Epithelial cell of prostate (primary cell): ENCODE data around the gene REL.
"Not testable (repeated sequence)": the region's sequence is repeated elsewhere in the genome, so short reads cannot be mapped to it uniquely, and the experiment has no call there.

ENCODE experiments used
- DNase-seq: peaks from one replicate; pipeline ENCODE4 v3.0.0-alpha.2; 2011; ENCODE audit warnings: low read depth, low spot score
- H3K27ac ChIP-seq: fragments of 450-650 bp; 2 replicates; pipeline ENCODE4 v1.5.1; 2017; ENCODE audit warnings: mild to moderate bottlenecking

The REL gene

DNA sequence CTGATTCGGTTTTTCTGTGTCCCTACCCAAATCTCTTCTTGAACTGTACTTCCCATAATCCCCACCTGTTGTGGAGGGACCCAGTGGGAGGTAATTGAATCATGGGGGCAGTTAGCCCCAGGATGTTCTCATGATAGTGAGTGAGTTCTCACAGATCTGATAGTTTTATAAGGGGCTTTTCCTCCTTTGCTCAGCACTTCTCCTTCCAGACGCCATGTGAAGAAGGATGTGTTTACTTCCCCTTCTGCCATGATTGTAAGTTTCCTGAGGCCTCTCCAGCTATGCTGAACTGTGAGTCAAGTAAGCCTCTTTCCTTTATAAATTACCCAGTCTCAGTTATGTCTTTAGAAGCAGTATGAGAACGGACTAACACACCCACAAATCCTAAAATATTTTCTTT is 16.0 kb upstream of the REL start:
- not testable (repeated sequence) for H3K27ac ChIP-seq, DNase-seq

DNA sequence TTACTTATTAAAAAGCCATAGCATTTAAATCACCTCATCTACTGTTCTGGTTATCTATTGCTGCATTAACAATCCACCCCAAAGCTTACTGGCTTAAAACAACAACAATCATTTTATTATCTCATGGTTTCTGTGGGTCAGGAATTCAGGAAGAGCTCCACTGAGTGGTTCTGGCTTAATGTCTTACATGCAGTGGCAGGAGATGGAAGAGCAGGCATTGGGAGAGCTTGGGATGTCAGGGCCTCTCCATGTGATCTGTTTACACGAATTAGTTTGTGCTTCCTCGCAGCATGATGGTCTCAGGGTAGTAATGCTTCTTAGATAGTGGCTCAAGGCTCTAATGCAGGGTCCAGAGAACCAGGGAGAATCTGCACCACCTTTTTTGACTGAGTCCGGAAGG is 14.4 kb upstream of the REL start:
- H3K27ac ChIP-seq, result no peak overlapping the region
- DNase-seq, result no peak

- no peak for DNase-seq
- no peak overlapping the region for H3K27ac ChIP-seq
These were observed 13.5 kb upstream of the REL start for GRCh38 chr2:60867848-60868247.

GRCh38 chr2:60868589-60869273 is 12.6 kb upstream of the REL start:
- no peak overlapping the region for H3K27ac ChIP-seq

DNA sequence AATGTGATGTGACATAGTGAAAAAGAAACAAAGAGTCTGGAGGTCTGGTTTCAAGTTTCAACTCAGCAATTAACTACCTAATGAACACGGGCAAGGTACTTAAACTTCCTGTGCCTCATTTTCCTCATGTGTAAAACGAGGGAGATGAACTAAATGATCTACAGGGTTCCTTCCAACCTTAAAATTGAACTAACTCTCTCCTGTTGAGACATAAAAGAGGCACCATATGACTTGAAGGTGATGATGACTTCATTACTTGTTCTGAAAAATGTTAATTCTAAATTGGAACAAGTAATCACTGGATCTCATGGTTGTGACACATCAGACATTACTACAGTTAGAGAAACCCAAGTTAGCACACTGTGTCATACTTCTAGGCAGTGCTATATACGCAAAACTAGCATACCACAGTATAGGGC is 8.9 kb upstream of the REL start:
- H3K27ac ChIP-seq, result no peak overlapping the region
- no peak for DNase-seq

More at GRCh38 chr2:60868589-60869273, 12.6 kb upstream of the REL start:
- DNase-seq, result no peak

GRCh38 chr2:60873381-60873780 is 8.0 kb upstream of the REL start:
- DNase-seq, result no peak
- H3K27ac ChIP-seq, result no peak overlapping the region

GRCh38 chr2:60875520-60875919 is 5.9 kb upstream of the REL start:
- H3K27ac ChIP-seq, result no peak overlapping the region

DNA sequence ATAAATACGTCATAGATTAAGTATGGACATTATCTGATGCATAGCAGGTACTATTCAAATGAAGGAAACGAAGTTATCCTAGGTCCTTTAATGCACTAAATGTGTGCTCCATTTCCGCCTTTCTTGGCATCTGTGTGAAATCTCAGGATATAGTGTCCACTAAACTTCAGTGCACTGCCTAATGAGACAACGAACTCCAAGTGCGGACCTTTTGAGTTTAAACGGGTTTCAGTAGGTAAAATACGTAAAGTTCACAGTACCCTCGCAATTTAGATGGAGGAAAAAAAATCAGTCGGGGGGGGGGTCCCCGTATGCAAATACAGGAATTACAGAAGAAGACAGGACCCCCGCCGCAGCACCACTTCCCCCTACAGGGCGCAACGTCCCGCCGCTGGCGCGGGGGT is 729 bp upstream of the REL start:
- H3K27ac ChIP-seq, result peak overlapping the region; percentile 86
- DNase-seq, result no peak

More at GRCh38 chr2:60875520-60875919, 5.9 kb upstream of the REL start:
- no peak for DNase-seq

GRCh38 chr2:60882971-60883753 is 1.8 kb downstream of the REL start:
- H3K27ac ChIP-seq, result peak overlapping the region; percentile 86
- no peak for DNase-seq

DNA sequence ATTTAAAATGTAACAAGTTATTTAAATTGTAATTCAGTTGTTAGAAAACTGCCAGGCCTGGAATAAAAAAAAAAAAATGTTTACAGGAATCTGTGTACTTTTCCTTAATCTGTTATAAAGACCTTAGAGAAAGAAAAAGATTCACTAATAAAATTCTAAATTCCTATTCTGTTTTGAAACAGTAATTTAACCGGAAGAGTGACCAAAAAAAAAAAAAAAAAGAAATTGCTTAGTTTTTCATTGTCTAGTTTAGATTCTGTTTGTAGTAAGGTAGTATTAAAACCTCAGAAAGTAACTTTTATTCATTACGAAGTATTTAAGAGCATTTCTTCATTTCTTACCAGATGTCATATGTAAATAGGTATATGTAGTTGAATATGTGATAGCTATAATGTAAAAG is 2.5 kb downstream of the REL start:
- peak overlapping the region; percentile 86 for H3K27ac ChIP-seq
- DNase-seq, result no peak

GRCh38 chr2:60884800-60885199 is 3.4 kb downstream of the REL start:
- DNase-seq, result no peak
- H3K27ac ChIP-seq, result peak overlapping the region; percentile 86

GRCh38 chr2:60885683-60886082 is 4.3 kb downstream of the REL start:
- no peak for DNase-seq
- H3K27ac ChIP-seq, result no peak overlapping the region

- DNase-seq, result no peak
- H3K27ac ChIP-seq, result no peak overlapping the region
These were observed 5.6 kb downstream of the REL start for GRCh38 chr2:60886991-60887390.

- H3K27ac ChIP-seq, result no peak overlapping the region
- no peak for DNase-seq
These were observed 7.5 kb downstream of the REL start for GRCh38 chr2:60888853-60889252.

DNA sequence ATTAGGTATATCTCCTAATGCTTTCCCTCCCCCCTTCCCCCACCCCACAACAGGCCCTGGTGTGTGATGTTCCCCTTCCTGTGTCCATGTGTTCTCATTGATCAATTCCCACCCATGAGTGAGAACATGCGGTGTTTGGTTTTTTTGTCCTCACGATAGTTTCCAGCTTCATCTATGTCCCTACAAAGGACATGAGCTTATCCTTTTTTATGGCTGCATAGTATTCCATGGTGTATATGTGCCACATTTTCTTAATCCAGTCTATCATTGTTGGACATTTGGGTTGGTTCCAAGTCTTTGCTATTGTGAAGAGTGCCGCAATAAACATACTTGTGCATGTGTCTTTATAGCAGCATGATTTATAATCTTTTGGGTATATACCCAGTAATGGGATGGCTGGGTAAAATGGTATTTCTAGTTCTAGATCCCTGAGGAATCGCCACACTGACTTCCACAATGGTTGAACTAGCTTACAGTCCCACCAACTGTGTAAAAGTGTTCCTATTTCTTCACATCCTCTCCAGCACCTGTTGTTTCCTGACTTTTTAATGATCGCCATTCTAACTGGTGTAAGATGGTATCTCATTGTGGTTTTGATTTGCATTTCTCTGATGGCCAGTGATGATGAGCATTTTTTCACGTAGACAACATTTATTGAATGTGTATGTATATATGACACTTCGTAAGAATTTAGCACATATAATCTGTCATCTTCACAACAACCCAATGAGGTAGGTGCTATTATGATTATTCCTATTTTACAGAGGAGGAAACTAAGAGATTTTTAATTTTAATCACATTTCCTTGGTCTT is 8.4 kb downstream of the REL start:
- H3K27ac ChIP-seq, DNase-seq: not testable (repeated sequence)

GRCh38 chr2:60890393-60890707 is 9.0 kb downstream of the REL start:
- no peak overlapping the region for H3K27ac ChIP-seq
- DNase-seq, result no peak

GRCh38 chr2:60891180-60891579 is 9.8 kb downstream of the REL start:
- no peak overlapping the region for H3K27ac ChIP-seq
- no peak for DNase-seq

DNA sequence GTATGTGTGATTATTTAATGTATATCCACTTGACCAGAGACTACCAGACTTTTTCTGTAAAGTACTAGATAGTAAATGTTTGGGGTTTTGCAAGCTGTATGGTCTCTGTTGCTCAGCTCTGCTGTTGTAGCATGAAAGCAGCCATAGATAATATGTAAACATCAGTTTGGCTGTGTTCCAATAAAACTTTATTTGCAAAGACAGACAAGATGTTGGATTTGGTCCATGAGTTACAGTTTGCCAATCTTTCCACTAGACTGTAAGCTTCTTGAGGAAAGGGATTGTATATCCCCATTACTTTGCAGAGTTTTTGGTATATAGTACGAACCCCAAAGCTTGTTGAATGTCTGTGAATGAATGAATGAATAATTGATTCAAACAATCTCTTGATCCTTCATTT is 17.2 kb downstream of the REL start:
- no peak for DNase-seq
- no peak overlapping the region for H3K27ac ChIP-seq

GRCh38 chr2:60899230-60899891 is 18.0 kb downstream of the REL start:
- no peak overlapping the region for H3K27ac ChIP-seq
- no peak for DNase-seq

DNA sequence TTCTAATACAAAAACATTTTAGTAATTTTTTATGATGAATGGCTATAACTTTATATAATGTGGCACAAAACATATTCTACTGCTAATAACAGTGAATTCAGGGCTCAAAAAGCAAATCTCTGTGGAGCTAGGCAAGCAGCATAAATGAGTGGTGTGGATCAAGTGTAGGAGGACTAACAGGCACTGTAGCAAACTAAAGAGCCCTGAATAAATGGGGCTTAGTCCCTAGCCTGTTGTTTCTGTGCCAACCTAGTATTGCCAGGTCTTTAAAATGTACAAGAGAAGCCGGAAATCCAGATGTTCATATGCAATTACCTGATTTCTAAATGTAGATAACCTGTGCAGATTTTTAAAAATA is 18.5 kb downstream of the REL start:
- no peak overlapping the region for H3K27ac ChIP-seq
- no peak for DNase-seq

DNA sequence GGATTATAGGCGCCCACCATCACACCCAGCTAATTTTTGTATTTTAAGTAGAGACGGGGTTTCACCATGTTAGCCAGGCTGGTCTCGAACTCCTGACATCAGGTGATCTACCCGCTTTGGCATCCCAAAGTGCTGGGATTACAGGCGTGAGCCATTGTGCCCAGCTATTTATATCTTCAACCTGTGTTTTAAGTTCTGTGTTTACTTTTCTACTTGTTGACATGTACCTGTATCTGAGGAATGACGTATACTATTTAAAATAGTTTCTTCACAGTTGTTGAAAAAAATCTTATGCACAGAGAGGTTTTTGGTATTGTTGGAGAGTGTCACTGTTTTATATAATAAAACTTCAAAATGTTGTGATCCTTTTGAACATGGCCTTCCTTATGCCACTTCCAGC is 19.9 kb downstream of the REL start:
- H3K27ac ChIP-seq, DNase-seq: not testable (repeated sequence)
